Epithelial cell of proximal tubule (primary cell): ENCODE data around the gene PLCB1. TPM values are rescaled to one million over a fixed set of nuclear protein-coding genes. Genes with fewer than 3 reads are reported as not detected.

Experiments
- DNase-seq: peaks from one replicate; pipeline ENCODE4 v3.0.0-alpha.2; 2011; ENCODE audit warnings: low read depth
- H3K4me3 ChIP-seq: 2 replicates; pipeline ENCODE4 v1.5.1; 2011; ENCODE audit warnings: low read depth, mild to moderate bottlenecking, low read length
- CTCF ChIP-seq: conservative IDR thresholded peaks from 2 replicates; pipeline ENCODE4 v1.5.1; 2012; ENCODE audit warnings: low read depth, mild to moderate bottlenecking, low read length
- total RNA-seq: library from RNA; depleted of rRNA; stranded (reverse); fragments of >200 nt; gene quantifications from 2 replicates; pipeline ENCODE4 v1.2.3, GENCODE V29; 2015

PLCB1 gene
- total RNA-seq, 1 donor from 2014 or later = 2.2 TPM

DNA sequence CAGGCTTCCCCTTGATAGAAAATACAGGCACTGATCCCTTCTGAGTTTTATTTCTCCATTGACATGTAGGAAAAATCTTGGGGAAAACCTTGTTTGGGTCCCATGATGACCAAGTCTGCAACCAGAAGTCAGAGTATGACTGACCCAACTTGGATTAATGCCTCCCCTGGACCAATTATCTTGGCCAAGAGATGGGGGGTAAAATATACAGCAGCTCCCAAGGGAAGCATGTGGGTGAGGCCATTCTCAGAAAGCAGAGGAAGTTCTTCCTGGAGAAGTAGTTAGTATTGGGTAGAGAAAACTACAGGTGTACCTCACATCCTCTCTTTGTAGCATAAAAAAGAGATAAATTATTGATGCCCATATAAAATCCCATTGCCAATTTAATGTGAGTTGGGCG lies 651.7 kb downstream of the PLCB1 start:
- no peak overlapping the region for H3K4me3 ChIP-seq
- DNase-seq = no peak
- TF ChIP-seq CTCF = no peak

- TF ChIP-seq CTCF = no peak
Measured at GRCh38 chr20:8786383-8786782, 654.3 kb downstream of the PLCB1 start.

GRCh38 chr20:8787090-8787489 lies 655.0 kb downstream of the PLCB1 start:
- no peak for DNase-seq
- TF ChIP-seq CTCF = no peak
- H3K4me3 ChIP-seq = no peak overlapping the region

More at GRCh38 chr20:8786383-8786782, 654.3 kb downstream of the PLCB1 start:
- no peak overlapping the region for H3K4me3 ChIP-seq
- DNase-seq = no peak

- no peak for DNase-seq
- TF ChIP-seq CTCF = no peak
- H3K4me3 ChIP-seq = no peak overlapping the region
Measured at GRCh38 chr20:8788275-8788674, 656.2 kb downstream of the PLCB1 start.

DNA sequence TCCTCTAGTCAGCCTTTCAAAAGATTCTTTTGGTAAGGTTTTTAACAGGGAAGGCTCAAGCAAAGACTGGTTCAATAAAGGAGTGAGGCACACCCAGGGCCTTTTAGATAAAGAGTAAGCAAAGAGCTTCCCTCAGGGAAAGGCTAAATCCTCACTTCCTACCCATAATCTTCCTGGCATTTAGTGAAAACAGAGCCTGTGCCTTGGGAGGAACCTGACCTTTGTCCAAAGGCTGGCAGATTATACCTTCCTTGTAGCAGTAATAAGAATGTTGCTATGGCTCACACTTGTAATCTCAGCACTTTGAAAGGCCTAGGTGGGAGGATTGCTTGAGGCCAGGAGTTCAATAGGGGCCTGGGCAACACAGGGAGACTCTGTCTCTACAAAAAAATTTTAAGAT lies 656.8 kb downstream of the PLCB1 start:
- H3K4me3 ChIP-seq = no peak overlapping the region
- no peak for DNase-seq
- TF ChIP-seq CTCF = no peak

DNA sequence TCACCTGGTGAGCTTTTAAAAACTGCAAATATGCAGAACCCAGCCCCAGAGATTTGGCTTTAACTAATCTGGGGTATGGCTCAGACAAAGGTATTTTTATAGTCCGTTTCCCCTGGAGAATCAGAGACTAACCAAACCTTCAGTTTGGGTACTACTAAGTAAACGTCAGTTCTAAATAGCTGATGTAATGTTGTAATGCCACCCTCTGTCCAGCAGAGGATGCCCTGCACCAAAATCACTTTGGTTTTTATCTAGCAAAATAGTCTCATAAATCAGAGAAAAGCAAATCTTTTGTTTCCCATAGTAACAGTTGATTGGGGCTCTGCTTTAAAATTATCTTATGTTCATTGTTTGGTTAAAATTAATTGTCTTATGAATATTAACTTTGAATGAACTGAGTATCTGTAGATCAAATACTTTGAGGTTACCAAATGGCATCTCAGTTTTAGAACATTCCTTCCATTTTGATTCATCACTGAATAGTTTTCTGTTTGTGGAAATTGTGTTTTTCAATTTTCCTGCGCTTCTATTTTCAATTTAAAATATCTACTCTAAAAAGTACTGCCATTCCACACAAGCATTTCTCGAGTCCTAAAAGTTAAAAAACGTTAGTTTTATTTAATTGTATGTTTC lies 658.5 kb downstream of the PLCB1 start:
- no peak overlapping the region for H3K4me3 ChIP-seq
- DNase-seq = peak; percentile 25
- TF ChIP-seq CTCF = peak; percentile 99

DNA sequence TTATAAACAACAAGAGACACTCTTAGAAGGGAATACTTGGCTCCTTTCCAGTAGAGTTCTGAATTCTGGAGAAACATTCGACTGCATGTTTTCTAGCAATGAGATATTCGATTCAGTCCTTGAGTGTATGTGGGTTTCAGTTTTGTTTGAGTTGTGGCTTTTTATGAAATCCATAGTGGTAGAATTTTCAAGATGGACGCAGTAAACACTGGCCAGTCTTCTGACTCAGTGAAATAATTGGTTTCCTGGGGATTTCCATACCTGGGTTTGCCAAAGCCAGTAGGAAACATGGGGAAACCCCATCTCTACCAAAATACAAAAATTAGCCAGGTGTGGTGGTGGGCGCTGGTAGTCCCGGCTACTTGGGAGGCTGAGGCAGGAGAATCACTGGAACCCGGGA lies 663.3 kb downstream of the PLCB1 start:
- no peak for DNase-seq
- no peak for TF ChIP-seq CTCF
- no peak overlapping the region for H3K4me3 ChIP-seq
